HCT116 (cell line): ENCODE data around the gene NEMP2.

Experiments
- CBX3 ChIP-seq: IDR thresholded peaks from 2 replicates; pipeline ENCODE4 v1.6.1; 2012; ENCODE audit warnings: low read depth
- JUND ChIP-seq: IDR thresholded peaks from 2 replicates; pipeline ENCODE4 v1.6.1; 2012
- POLR2A ChIP-seq: IDR thresholded peaks from 2 replicates; pipeline ENCODE4 v1.7.0; 2011; ENCODE audit warnings: borderline replicate concordance; ENCODE audit not compliant: insufficient read depth, insufficient read length; ENCODE audit errors: extremely low read depth
- POLR2AphosphoS5 ChIP-seq: IDR thresholded peaks from 2 replicates; pipeline ENCODE4 v1.6.1; 2011; ENCODE audit warnings: mild to moderate bottlenecking, low read depth, low read length, moderate library complexity
- TF ChIP-seq, protein P1 (sequence below), 3 experiments: fragments of 200-600 bp in 1 of 3; sonication (generic) in 1 of 3; IDR thresholded peaks in 2 of 3; conservative IDR thresholded peaks in 1 of 3; 2 replicates each; pipeline ENCODE4 v1.5.1; 2012 to 2017; ENCODE audit warnings: low read depth in 2 of 3, low read length in 2 of 3, antibody characterized with exemption in 1 of 3, borderline replicate concordance in 1 of 3, control low read depth in 1 of 3, mild to moderate bottlenecking in 1 of 3, mixed read lengths in 1 of 3, mixed run types in 1 of 3, moderate library complexity in 1 of 3; ENCODE audit not compliant: insufficient read depth in 1 of 3

DNA sequence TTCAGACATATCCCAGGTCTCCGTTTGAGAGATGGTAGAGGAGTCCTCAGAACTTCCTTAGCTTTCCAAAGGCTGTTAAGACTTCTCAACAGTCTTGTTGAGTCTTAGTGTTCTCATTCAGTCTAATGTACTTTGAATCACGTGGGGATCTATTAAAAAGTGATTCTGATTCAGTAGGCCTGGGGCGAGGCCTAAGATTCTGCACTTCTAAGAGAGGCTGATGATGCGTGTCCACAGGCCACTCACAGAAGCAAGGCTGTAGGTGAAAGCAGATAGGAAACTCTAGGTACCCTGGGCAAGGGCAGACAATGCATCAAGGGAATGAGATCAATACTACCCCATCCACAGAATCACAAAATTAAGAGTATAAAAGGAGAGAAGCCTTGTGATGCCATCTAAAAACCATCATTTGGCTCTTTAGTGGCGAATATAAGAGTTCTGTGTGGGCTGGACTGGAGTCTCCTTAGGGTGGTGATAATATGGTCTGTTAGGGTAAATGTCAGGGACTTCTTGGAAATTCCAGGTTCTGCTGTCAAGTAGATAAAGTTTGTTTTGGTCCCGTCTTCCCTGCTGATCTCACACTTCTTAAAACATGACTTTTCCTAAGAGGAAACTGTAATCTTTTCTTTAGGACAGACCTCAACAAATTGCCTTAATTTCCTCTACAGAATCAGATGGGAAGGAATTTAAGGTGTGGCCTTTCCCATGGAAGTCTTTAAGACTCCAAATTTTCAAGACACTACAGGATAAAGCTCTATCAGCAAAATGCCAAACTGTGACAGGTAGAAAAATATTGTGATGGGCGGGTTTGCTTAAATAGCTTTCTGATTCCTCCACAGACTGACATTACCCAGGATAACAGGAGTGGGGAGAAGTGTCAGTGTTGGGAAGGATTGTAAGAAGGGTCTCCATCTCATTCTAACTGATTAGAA, 45.7 kb upstream of the NEMP2 start:
- TF ChIP-seq CBX3 (no peak), POLR2A (no peak), JUND (no peak), POLR2AphosphoS5 (no peak)
- TF ChIP-seq, protein P1, sequence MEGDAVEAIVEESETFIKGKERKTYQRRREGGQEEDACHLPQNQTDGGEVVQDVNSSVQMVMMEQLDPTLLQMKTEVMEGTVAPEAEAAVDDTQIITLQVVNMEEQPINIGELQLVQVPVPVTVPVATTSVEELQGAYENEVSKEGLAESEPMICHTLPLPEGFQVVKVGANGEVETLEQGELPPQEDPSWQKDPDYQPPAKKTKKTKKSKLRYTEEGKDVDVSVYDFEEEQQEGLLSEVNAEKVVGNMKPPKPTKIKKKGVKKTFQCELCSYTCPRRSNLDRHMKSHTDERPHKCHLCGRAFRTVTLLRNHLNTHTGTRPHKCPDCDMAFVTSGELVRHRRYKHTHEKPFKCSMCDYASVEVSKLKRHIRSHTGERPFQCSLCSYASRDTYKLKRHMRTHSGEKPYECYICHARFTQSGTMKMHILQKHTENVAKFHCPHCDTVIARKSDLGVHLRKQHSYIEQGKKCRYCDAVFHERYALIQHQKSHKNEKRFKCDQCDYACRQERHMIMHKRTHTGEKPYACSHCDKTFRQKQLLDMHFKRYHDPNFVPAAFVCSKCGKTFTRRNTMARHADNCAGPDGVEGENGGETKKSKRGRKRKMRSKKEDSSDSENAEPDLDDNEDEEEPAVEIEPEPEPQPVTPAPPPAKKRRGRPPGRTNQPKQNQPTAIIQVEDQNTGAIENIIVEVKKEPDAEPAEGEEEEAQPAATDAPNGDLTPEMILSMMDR (IDR thresholded peaks at IDR 0.05 in 2 of 3, conservative IDR thresholded peaks at IDR 0.05 in 1 of 3; ENCODE audit: borderline replicate concordance in 1 of 3, insufficient read depth in 1 of 3, low read depth in 2 of 3, low read length in 2 of 3): no peak
